Right lobe of liver (tissue), 4 donors: Measurements from ENCODE around the gene SLC2A1.

Experiments
- CTCF ChIP-seq, 4 donors: fragments of 200-600 bp in 3 of 4; fragments of 450-650 bp in 1 of 4; IDR thresholded peaks; one replicate each; pipeline versions ENCODE4 v1.5.1 to v1.8.0; 2016 to 2022; ENCODE audit warnings: antibody characterized with exemption in 4 of 4, mild to moderate bottlenecking in 2 of 4
- POLR2A ChIP-seq: fragments of 450-650 bp; IDR thresholded peaks from one replicate; pipeline ENCODE4 v1.6.1; 2017; ENCODE audit warnings: antibody characterized with exemption, mild to moderate bottlenecking
- donor health status: DM: no; HTN: no; CAD: no.
- donor health status: DM: no; HTN: no; CAD: no.
- donor health status: DM: no; HTN: yes; CAD: no.

GRCh38 chr1:42947117-42947516 is 11.6 kb downstream of the SLC2A1 start:
- TF ChIP-seq CTCF (IDR thresholded peaks at IDR 0.05) (no peak), POLR2A (no peak)
